Breast epithelium (tissue), 3 donors: ENCODE results near the gene PCA3.

ENCODE experiments used
- POLR2A ChIP-seq: fragments of 450-650 bp; IDR thresholded peaks from one replicate; pipeline ENCODE4 v1.6.1; 2016; ENCODE audit warnings: antibody characterized with exemption, mild to moderate bottlenecking, moderate library complexity
- TF ChIP-seq, protein P1 (sequence below), 3 donors: fragments of 450-650 bp; IDR thresholded peaks; one replicate each; pipeline ENCODE4 v1.5.1; 2016 to 2017; ENCODE audit warnings: antibody characterized with exemption in 3 of 3, mild to moderate bottlenecking in 3 of 3, moderate library complexity in 3 of 3

DNA sequence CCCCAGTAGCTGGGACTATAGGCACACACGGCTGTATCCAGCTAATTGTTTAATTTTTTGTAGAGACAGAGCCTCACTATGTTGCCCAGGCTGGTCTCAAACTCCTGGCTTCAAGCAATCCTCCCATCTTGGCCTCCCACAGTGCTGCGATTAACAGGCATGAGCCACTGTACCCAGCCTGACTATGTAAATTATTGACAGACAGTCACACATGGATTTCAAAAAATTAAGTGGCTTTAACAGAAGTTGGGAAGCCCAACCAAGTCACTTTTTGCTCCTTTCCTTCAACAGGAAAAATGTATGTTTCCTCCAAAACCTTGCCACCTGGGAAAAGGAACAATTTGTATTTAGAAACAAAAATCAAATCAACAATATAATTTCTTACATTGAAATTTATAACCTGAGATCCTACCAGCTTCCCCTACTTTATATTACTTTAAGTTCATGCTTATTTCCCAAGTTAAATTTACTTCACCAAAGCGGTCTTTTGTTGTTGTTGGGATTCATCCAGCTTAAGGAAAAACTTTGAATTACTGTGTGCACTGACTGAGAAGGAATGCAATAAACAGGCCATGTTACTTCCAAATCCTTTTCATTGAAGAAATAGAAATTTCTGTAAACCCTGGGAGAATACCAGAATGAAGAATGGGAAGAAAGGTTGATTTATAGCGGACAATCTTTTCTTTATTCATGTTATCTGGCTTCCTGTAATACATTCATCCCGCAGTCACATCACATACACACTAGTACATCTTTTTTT is 8.6 kb downstream of the PCA3 start:
- no peak for TF ChIP-seq POLR2A
- TF ChIP-seq, protein P1, sequence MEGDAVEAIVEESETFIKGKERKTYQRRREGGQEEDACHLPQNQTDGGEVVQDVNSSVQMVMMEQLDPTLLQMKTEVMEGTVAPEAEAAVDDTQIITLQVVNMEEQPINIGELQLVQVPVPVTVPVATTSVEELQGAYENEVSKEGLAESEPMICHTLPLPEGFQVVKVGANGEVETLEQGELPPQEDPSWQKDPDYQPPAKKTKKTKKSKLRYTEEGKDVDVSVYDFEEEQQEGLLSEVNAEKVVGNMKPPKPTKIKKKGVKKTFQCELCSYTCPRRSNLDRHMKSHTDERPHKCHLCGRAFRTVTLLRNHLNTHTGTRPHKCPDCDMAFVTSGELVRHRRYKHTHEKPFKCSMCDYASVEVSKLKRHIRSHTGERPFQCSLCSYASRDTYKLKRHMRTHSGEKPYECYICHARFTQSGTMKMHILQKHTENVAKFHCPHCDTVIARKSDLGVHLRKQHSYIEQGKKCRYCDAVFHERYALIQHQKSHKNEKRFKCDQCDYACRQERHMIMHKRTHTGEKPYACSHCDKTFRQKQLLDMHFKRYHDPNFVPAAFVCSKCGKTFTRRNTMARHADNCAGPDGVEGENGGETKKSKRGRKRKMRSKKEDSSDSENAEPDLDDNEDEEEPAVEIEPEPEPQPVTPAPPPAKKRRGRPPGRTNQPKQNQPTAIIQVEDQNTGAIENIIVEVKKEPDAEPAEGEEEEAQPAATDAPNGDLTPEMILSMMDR (IDR thresholded peaks at IDR 0.05), result no peak
